IMR-90 (cell line): ENCODE data around the gene VIPR1. TPM values are rescaled to one million over a fixed set of nuclear protein-coding genes. Genes with fewer than 3 reads are reported as not detected.

Experiments used
- ATAC-seq: fragments of 200-7000 bp; cut with Tn5 transposase; 2 replicates; pipeline ENCODE4 v1.9.1; 2020; ENCODE audit warnings: low read depth, mild to moderate bottlenecking, moderate library complexity
- BruUV-seq: library from RNA; stranded (reverse); fragments of 400-500 nt; replicated peaks from 2 replicates; lab custom pipeline; 2021; lab: Mats Ljungman, UMichigan
- CTCF ChIA-PET: fragments of 300-600 bp; formaldehyde crosslinking; extraction: SDS; loops from one replicate; lab custom pipeline; 2021; ENCODE audit warnings: antibody characterized with exemption; lab: Yijun Ruan, JAX
- POLR2A ChIA-PET: fragments of 300-600 bp; sonication (Branson Sonifier 250); formaldehyde crosslinking; loops from one replicate; lab custom pipeline; 2022; ENCODE audit warnings: antibody characterized with exemption; ENCODE audit not compliant: unreplicated experiment; lab: Charles Lee
- DNase-seq: peaks from one replicate; pipeline ENCODE4 v3.0.0; 2013
- H2AFZ ChIP-seq: replicated peaks from 2 replicates; pipeline ENCODE3; 2013; ENCODE audit warnings: low read length, mild to moderate bottlenecking; ENCODE audit not compliant: poor library complexity
- H2AK5ac ChIP-seq: 2 replicates; pipeline ENCODE4 v1.6.1; 2013; ENCODE audit warnings: low read depth, low read length, inconsistent platforms
- H2AK9ac ChIP-seq: replicated peaks from 2 replicates; pipeline ENCODE3; 2013; ENCODE audit warnings: mild to moderate bottlenecking, low read depth, low read length, moderate library complexity; ENCODE audit not compliant: poor library complexity
- H2BK120ac ChIP-seq: 2 replicates; pipeline ENCODE4 v1.6.1; 2013; ENCODE audit warnings: low read depth, low read length, inconsistent platforms
- H2BK15ac ChIP-seq: 3 replicates; pipeline ENCODE4 v1.6.1; 2013; ENCODE audit warnings: low read depth, low read length, inconsistent platforms
- H2BK20ac ChIP-seq: 2 replicates; pipeline ENCODE4 v1.6.1; 2013; ENCODE audit warnings: low read depth, mild to moderate bottlenecking, inconsistent platforms, low read length, moderate library complexity
- H2BK5ac ChIP-seq: 2 replicates; pipeline ENCODE4 v1.6.1; 2013; ENCODE audit warnings: mild to moderate bottlenecking, low read depth, low read length, inconsistent platforms; ENCODE audit not compliant: poor library complexity, severe bottlenecking
- H3K14ac ChIP-seq: replicated peaks from 2 replicates; pipeline ENCODE4 v1.6.1; 2013; ENCODE audit warnings: low read depth, low read length, inconsistent platforms
- H3K18ac ChIP-seq: 2 replicates; pipeline ENCODE4 v1.6.1; 2013; ENCODE audit warnings: low read depth, low read length, control low read depth
- H3K23ac ChIP-seq: 2 replicates; pipeline ENCODE4 v1.6.1; 2013; ENCODE audit warnings: low read depth, low read length, inconsistent platforms
- H3K27ac ChIP-seq: 2 replicates; pipeline ENCODE4 v1.5.1; 2013; ENCODE audit warnings: mild to moderate bottlenecking, control low read depth, low read length; ENCODE audit not compliant: insufficient read depth
- H3K27me3 ChIP-seq: 2 replicates; pipeline ENCODE4 v1.6.1; 2013; ENCODE audit warnings: low read length; ENCODE audit not compliant: control insufficient read depth, insufficient read depth
- H3K36me3 ChIP-seq: 2 replicates; pipeline ENCODE4 v1.6.1; 2013; ENCODE audit warnings: low read length, mixed read lengths; ENCODE audit not compliant: control insufficient read depth, insufficient read depth
- H3K4ac ChIP-seq: 2 replicates; pipeline ENCODE4 v1.6.1; 2013; ENCODE audit warnings: low read depth, low read length, inconsistent platforms
- H3K4me1 ChIP-seq: 2 replicates; pipeline ENCODE4 v1.6.1; 2013; ENCODE audit warnings: low read length, mixed read lengths; ENCODE audit not compliant: control insufficient read depth, insufficient read depth
- H3K4me2 ChIP-seq: 2 replicates; pipeline ENCODE4 v1.6.1; 2013; ENCODE audit warnings: low read depth, mild to moderate bottlenecking, control low read depth, low read length, moderate library complexity
- H3K4me3 ChIP-seq: 2 replicates; pipeline ENCODE4 v1.5.1; 2013; ENCODE audit warnings: low read depth, mild to moderate bottlenecking, control low read depth, low read length, moderate library complexity; ENCODE audit not compliant: insufficient read depth
- H3K56ac ChIP-seq: 2 replicates; pipeline ENCODE4 v1.6.1; 2013; ENCODE audit warnings: low read length, inconsistent platforms; ENCODE audit not compliant: insufficient read depth; ENCODE audit errors: extremely low read depth
- H3K79me1 ChIP-seq, 2 experiments: 2 replicates each; pipeline ENCODE4 v1.6.1; 2013; ENCODE audit warnings: low read length in 2 of 2, inconsistent platforms in 1 of 2, low read depth in 1 of 2
- H3K9ac ChIP-seq: 2 replicates; pipeline ENCODE4 v1.6.1; 2013; ENCODE audit warnings: low read depth, low read length, control low read depth
- H3K9me1 ChIP-seq: 2 replicates; pipeline ENCODE4 v1.6.1; 2013; ENCODE audit warnings: low read length, inconsistent platforms; ENCODE audit not compliant: insufficient read depth
- H3K9me3 ChIP-seq: 2 replicates; pipeline ENCODE4 v1.6.1; 2013; ENCODE audit warnings: low read length; ENCODE audit not compliant: control insufficient read depth, insufficient read depth
- H4K20me1 ChIP-seq: 2 replicates; pipeline ENCODE4 v1.6.1; 2013; ENCODE audit warnings: low read length, inconsistent platforms; ENCODE audit not compliant: insufficient read depth
- H4K5ac ChIP-seq: 2 replicates; pipeline ENCODE4 v1.6.1; 2013; ENCODE audit warnings: mild to moderate bottlenecking, low read depth, low read length, control low read depth
- H4K8ac ChIP-seq, 2 experiments: 2 replicates each; pipeline ENCODE4 v1.6.1; 2013; ENCODE audit warnings: low read depth in 2 of 2, low read length in 2 of 2, control low read depth in 1 of 2, inconsistent platforms in 1 of 2
- H4K91ac ChIP-seq: 2 replicates; pipeline ENCODE4 v1.6.1; 2013; ENCODE audit warnings: low read depth, low read length, inconsistent platforms; ENCODE audit not compliant: insufficient read depth
- BHLHE40 ChIP-seq: fragments of 150-350 bp; IDR thresholded peaks from 2 replicates; pipeline ENCODE4 v1.6.1; 2016; ENCODE audit warnings: mild to moderate bottlenecking, low read depth, low read length
- CEBPB ChIP-seq: IDR thresholded peaks from 2 replicates; pipeline ENCODE4 v1.6.1; 2012; ENCODE audit warnings: low read depth, low read length, improper control_type of control experiment
- CHD1 ChIP-seq: IDR thresholded peaks from 2 replicates; pipeline ENCODE4 v1.6.1; 2012; ENCODE audit warnings: low read depth, low read length, improper control_type of control experiment
- CTCF ChIP-seq: conservative IDR thresholded peaks from 2 replicates; pipeline ENCODE4 v1.5.1; 2012; ENCODE audit warnings: mild to moderate bottlenecking, low read depth, low read length, improper control_type of control experiment
- ELK1 ChIP-seq: fragments of 150-350 bp; IDR thresholded peaks from 2 replicates; pipeline ENCODE4 v1.6.1; 2016; ENCODE audit warnings: low read depth, mild to moderate bottlenecking, low read length, moderate library complexity, borderline replicate concordance
- FOS ChIP-seq: fragments of 150-350 bp; IDR thresholded peaks from 2 replicates; pipeline ENCODE4 v1.6.1; 2016; ENCODE audit warnings: low read depth, low read length
- MAZ ChIP-seq: IDR thresholded peaks from 2 replicates; pipeline ENCODE4 v1.6.1; 2012; ENCODE audit warnings: low read depth, mild to moderate bottlenecking, low read length, improper control_type of control experiment, moderate library complexity, borderline replicate concordance
- MXI1 ChIP-seq: IDR thresholded peaks from 2 replicates; pipeline ENCODE4 v1.6.1; 2012; ENCODE audit warnings: low read depth, mild to moderate bottlenecking, low read length, moderate library complexity, borderline replicate concordance
- NFE2L2 ChIP-seq: fragments of 150-350 bp; IDR thresholded peaks from 2 replicates; pipeline ENCODE4 v1.6.1; 2016; ENCODE audit warnings: low read depth, mild to moderate bottlenecking, low read length
- POLR2A ChIP-seq: IDR thresholded peaks from 2 replicates; pipeline ENCODE4 v1.6.1; 2012; ENCODE audit warnings: mild to moderate bottlenecking, low read depth, low read length
- RCOR1 ChIP-seq: IDR thresholded peaks from 2 replicates; pipeline ENCODE4 v1.6.1; 2012; ENCODE audit warnings: mild to moderate bottlenecking, low read length, improper control_type of control experiment; ENCODE audit not compliant: insufficient replicate concordance
- RFX5 ChIP-seq: IDR thresholded peaks from 2 replicates; pipeline ENCODE4 v1.8.0; 2012; ENCODE audit warnings: low read depth, mild to moderate bottlenecking, low read length, moderate library complexity
- SMC3 ChIP-seq: fragments of 150-350 bp; IDR thresholded peaks from 2 replicates; pipeline ENCODE4 v1.6.1; 2016; ENCODE audit warnings: low read depth, mild to moderate bottlenecking, antibody characterized with exemption, low read length, moderate library complexity
- USF2 ChIP-seq: fragments of 150-350 bp; IDR thresholded peaks from 2 replicates; pipeline ENCODE4 v1.6.1; 2017; ENCODE audit warnings: mild to moderate bottlenecking, antibody characterized with exemption, low read length, low read depth
- WGBS, 2 experiments: methylation state at CpG; one replicate each; pipeline versions ENCODE4 v1.1.5 to v1.1.7; 2013; ENCODE audit warnings: missing lambda C conversion rate in 2 of 2; ENCODE audit not compliant: insufficient read length in 1 of 2; ENCODE audit errors: extremely low coverage in 2 of 2; 5-methylcytosine and 5-hydroxymethylcytosine counted together
- dilution Hi-C: fragments of 300-500 bp; cut with HindIII; formaldehyde crosslinking; loops from one replicate; pipeline ENCODE4 v1.14.3; 2018; ENCODE audit warnings: low sequenced_read_pairs; ENCODE audit not compliant: unreplicated experiment
- in situ Hi-C: fragments of 300-500 bp; cut with MboI; formaldehyde crosslinking; loops from 3 replicates; pipeline ENCODE4 v1.14.3; 2019; ENCODE audit warnings: low sequenced_read_pairs, inconsistent platforms, mixed read lengths
- intact Hi-C: fragments of 100-400 bp; cut with micrococcal nuclease; formaldehyde crosslinking; loops from 2 replicates; pipeline ENCODE4 v1.10.0; 2022
- polyA plus RNA-seq, 3 experiments: library from polyadenylated mRNA; depleted of rRNA; stranded (reverse); fragments of >200 nt; gene quantifications; 2 replicates each; pipeline ENCODE4 v1.2.3, GENCODE V29; 2012; ENCODE audit warnings: low replicate concordance in 1 of 3
- total RNA-seq: library from RNA; depleted of rRNA; stranded (reverse); fragments of >200 nt; gene quantifications from 2 replicates; pipeline ENCODE4 v1.2.3, GENCODE V29; 2012

Gene VIPR1
- total and polyA plus RNA-seq, 2 of the 4 experiments (the other 2 are of a cell fraction): not detected

- Histone ChIP-seq H3K18ac (no peak overlapping the region), H3K9ac (no peak overlapping the region), H4K91ac (no peak overlapping the region), H2BK20ac (no peak overlapping the region), H2AK9ac (no peak overlapping the region), H3K4ac (no peak overlapping the region), H3K4me1 (no peaks in the 10 kb centered on the region), H2BK15ac (no peak overlapping the region), H2BK120ac (no peak overlapping the region), H4K8ac (no peak overlapping the region), H4K20me1 (no peaks in the 10 kb centered on the region), H3K27ac (no peak overlapping the region), H3K4me2 (no peak overlapping the region), H3K56ac (no peak overlapping the region), H3K79me1 (no peaks in the 10 kb centered on the region), H2AFZ (no peak overlapping the region), H3K4me3 (no peak overlapping the region), H3K36me3 (no peaks in the 10 kb centered on the region), H3K9me1 (no peaks in the 10 kb centered on the region; the same call in 1 of the 2 replicates), H3K14ac (no peak overlapping the region), H2AK5ac (no peak overlapping the region), H2BK5ac (no peak overlapping the region), H3K23ac (no peak overlapping the region), H3K27me3 (peaks cover 55% of the 10 kb centered on the region), H4K5ac (no peak overlapping the region), H3K9me3 (no peaks in the 10 kb centered on the region)
- POLR2A ChIA-PET: no interaction called here
- TF ChIP-seq BHLHE40 (no peak), CTCF (no peak), MAZ (no peak), CHD1 (no peak), MXI1 (no peak), CEBPB (no peak), RFX5 (no peak), FOS (no peak), RCOR1 (no peak), POLR2A (no peak), ELK1 (no peak), SMC3 (no peak), NFE2L2 (no peak), USF2 (no peak)
- WGBS, 2 experiments: no CpG with 5 or more reads among the region's 2 CpGs
- BruUV-seq: no TSS peak
- ATAC-seq: no peak
- DNase-seq: no peak
- in situ Hi-C loops (no loop called here), dilution Hi-C loops (no loop called here), intact Hi-C loops (no loop called here)
- CTCF ChIA-PET: no interaction called here
Measured at GRCh38 chr3:42500091-42500490, 2.4 kb upstream of the VIPR1 start.
